A549 treated with AZD2906 at 1 μM for 4 hours (cell line): ENCODE results near the gene HSPB3. TPM values are rescaled to one million over a fixed set of nuclear protein-coding genes. Genes with fewer than 3 reads are reported as not detected.

ENCODE experiments used
- total RNA-seq: library from RNA; stranded (reverse); fragments of 200-300 nt; extraction: Qiagen RNA extraction; gene quantifications from 5 replicates; pipeline ENCODE4 v1.2.3, GENCODE V29; 2022

HSPB3 gene, protein sequence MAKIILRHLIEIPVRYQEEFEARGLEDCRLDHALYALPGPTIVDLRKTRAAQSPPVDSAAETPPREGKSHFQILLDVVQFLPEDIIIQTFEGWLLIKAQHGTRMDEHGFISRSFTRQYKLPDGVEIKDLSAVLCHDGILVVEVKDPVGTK
- total RNA-seq, result 0.16 to 0.24 TPM in 2 of 5 replicates, not detected in the others

DNA sequence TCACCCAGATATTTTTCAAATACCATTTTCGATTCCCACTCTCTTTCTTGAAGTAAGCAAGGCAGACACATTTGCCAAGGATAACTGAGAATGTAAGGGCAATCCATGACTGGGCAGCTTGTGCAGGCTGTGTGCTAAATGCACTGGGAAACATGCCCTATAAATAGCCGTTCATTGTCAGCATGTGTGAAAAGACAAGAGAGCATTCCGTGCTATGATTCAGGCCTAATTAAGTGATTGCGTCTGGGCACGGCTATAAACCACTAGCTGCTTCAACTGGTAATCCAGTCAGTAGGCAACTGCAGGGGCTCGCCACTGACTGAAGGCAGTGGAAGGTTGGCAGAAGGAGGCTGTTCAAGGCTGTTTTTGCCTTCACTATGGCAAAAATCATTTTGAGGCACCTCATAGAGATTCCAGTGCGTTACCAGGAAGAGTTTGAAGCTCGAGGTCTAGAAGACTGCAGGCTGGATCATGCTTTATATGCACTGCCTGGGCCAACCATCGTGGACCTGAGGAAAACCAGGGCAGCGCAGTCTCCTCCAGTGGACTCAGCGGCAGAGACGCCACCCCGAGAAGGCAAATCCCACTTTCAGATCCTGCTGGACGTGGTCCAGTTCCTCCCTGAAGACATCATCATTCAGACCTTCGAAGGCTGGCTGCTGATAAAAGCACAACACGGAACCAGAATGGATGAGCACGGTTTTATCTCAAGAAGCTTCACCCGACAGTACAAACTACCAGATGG is at the start of gene HSPB3:
HSPB3 (plus strand) TSS at position 287 of the 745 bp plus-strand sequence; CDS start at position 378, 91 bp downstream.

Other genes with a start within 250 kb of the HSPB3 start
- gene ARL15, start 145.1 kb upstream of the HSPB3 start, total RNA-seq, result 3.4 to 6.0 TPM (median 3.7 TPM) in 5 replicates
- gene SNX18, start 62.1 kb downstream of the HSPB3 start, total RNA-seq, result 5.0 to 6.7 TPM (median 6.4 TPM) in 5 replicates